B cell (primary cell): ENCODE results near the gene RNFT2. TPM values are rescaled to one million over a fixed set of nuclear protein-coding genes. Genes with fewer than 3 reads are reported as not detected.
"Not testable (repeated sequence)": the region's sequence is repeated elsewhere in the genome, so short reads cannot be mapped to it uniquely, and the experiment has no call there.

Experiments
- ATAC-seq: fragments of 200-7000 bp; cut with Tn5 transposase; one replicate; pipeline ENCODE4 v1.10.0; 2021; ENCODE audit warnings: low read depth, mild to moderate bottlenecking, moderate number of reproducible peaks, moderate library complexity
- CTCF ChIA-PET: fragments of 350-600 bp; sonication (Branson Sonifier 250); formaldehyde crosslinking; loops from one replicate; lab custom pipeline; 2021; ENCODE audit warnings: antibody characterized with exemption, inconsistent platforms; lab: Charles Lee
- POLR2A ChIA-PET: fragments of 350-600 bp; sonication (Branson Sonifier 250); formaldehyde crosslinking; loops from one replicate; lab custom pipeline; 2021; ENCODE audit warnings: antibody characterized with exemption; lab: Charles Lee
- DNase-seq: peaks from one replicate; pipeline ENCODE4 v3.0.0; 2013
- H2AFZ ChIP-seq: 2 replicates; pipeline ENCODE4 v1.6.1; 2012; ENCODE audit warnings: mild to moderate bottlenecking, low read depth, low read length; ENCODE audit not compliant: insufficient read depth, poor library complexity, severe bottlenecking
- H3K27ac ChIP-seq, 2 donors: 1 replicate in 1 of 2; 2 replicates in 1 of 2; pipeline ENCODE4 v1.5.1; 2012 to 2013; ENCODE audit warnings: low read length in 2 of 2, mild to moderate bottlenecking in 2 of 2, moderate library complexity in 1 of 2
- H3K27me3 ChIP-seq, 4 experiments: fragments of 200-600 bp in 1 of 4; sonication (generic) in 1 of 4; replicated peaks in 1 of 4; 1 replicate in 2 of 4; 2 replicates in 2 of 4; pipeline versions ENCODE4 v1.6.1 to v1.7.0; 2013 to 2016; ENCODE audit warnings: low read length in 3 of 4, mild to moderate bottlenecking in 2 of 4, mixed read lengths in 1 of 4, moderate library complexity in 1 of 4; ENCODE audit not compliant: insufficient read depth in 4 of 4, control insufficient read depth in 3 of 4; ENCODE audit errors: control extremely low read depth in 1 of 4
- H3K36me3 ChIP-seq, 2 experiments: replicated peaks in 1 of 2; 1 replicate in 1 of 2; 2 replicates in 1 of 2; pipeline versions ENCODE4 v1.6.1 to v1.7.1; 2013; ENCODE audit warnings: low read length in 1 of 2; ENCODE audit not compliant: insufficient read depth in 2 of 2, control insufficient read depth in 1 of 2; ENCODE audit errors: control extremely low read depth in 1 of 2, extremely low read depth in 1 of 2
- H3K4me1 ChIP-seq, 2 donors: fragments of 200-600 bp in 1 of 2; sonication (generic) in 1 of 2; 1 replicate in 1 of 2; 2 replicates in 1 of 2; pipeline versions ENCODE4 v1.5.1 to v1.6.1; 2013 to 2017; ENCODE audit warnings: low read length in 2 of 2; ENCODE audit not compliant: control insufficient read depth in 2 of 2, insufficient read depth in 2 of 2
- H3K4me2 ChIP-seq: replicated peaks from 2 replicates; pipeline ENCODE3; 2012; ENCODE audit warnings: mild to moderate bottlenecking, low read depth, low read length; ENCODE audit not compliant: poor library complexity, severe bottlenecking
- H3K4me3 ChIP-seq, 5 experiments: fragments of 200-600 bp in 1 of 5; sonication (generic) in 1 of 5; 1 replicate in 3 of 5; 2 replicates in 2 of 5; pipeline versions ENCODE4 v1.5.1 to v1.7.0; 2011 to 2016; ENCODE audit warnings: low read length in 4 of 5, mild to moderate bottlenecking in 4 of 5, low read depth in 2 of 5, control low read depth in 1 of 5, moderate library complexity in 1 of 5; ENCODE audit not compliant: insufficient read depth in 1 of 5; ENCODE audit errors: control extremely low read depth in 1 of 5, extremely low read depth in 1 of 5
- H3K79me2 ChIP-seq: fragments of 200-600 bp; sonication (generic); one replicate; pipeline ENCODE4 v1.6.0; 2016; ENCODE audit warnings: low read length; ENCODE audit not compliant: control insufficient read depth, insufficient read depth
- H3K9ac ChIP-seq: fragments of 200-600 bp; sonication (generic); 2 replicates; pipeline ENCODE4 v1.6.1; 2017; ENCODE audit warnings: mild to moderate bottlenecking, low read length, moderate library complexity
- H3K9me3 ChIP-seq, 3 donors: one replicate each; pipeline versions ENCODE4 v1.6.1 to v1.7.1; 2013; ENCODE audit warnings: low read length in 2 of 3; ENCODE audit not compliant: control insufficient read depth in 2 of 3, insufficient read depth in 1 of 3; ENCODE audit errors: control extremely low read depth in 1 of 3
- H4K20me1 ChIP-seq: 2 replicates; pipeline ENCODE4 v1.6.0; 2012; ENCODE audit warnings: mild to moderate bottlenecking, low read length; ENCODE audit not compliant: insufficient read depth, control insufficient read depth, poor library complexity, severe bottlenecking
- H3K27ac Mint-ChIP-seq: one replicate; pipeline ENCODE4 v1.8.0; 2021; ENCODE audit warnings: mixed read lengths
- H3K27me3 Mint-ChIP-seq: one replicate; pipeline ENCODE4 v1.8.0; 2021; ENCODE audit warnings: mixed read lengths
- H3K4me1 Mint-ChIP-seq: one replicate; pipeline ENCODE4 v1.8.0; 2021; ENCODE audit warnings: mixed read lengths
- H3K4me3 Mint-ChIP-seq: one replicate; pipeline ENCODE4 v1.8.0; 2021; ENCODE audit warnings: mixed read lengths
- H3K9me3 Mint-ChIP-seq: one replicate; pipeline ENCODE4 v1.8.0; 2022; ENCODE audit warnings: mixed read lengths; ENCODE audit not compliant: insufficient read depth
- CTCF ChIP-seq: fragments of 200-600 bp; IDR thresholded peaks from one replicate; pipeline ENCODE4 v1.8.0; 2022; ENCODE audit warnings: antibody characterized with exemption, mild to moderate bottlenecking
- EZH2 ChIP-seq: IDR thresholded peaks from 2 replicates; pipeline ENCODE4 v1.6.1; 2012; ENCODE audit warnings: borderline replicate concordance, low read depth, mild to moderate bottlenecking, moderate library complexity, low read length; ENCODE audit not compliant: insufficient read depth, poor library complexity, severe bottlenecking
- WGBS: methylation state at CpG from one replicate; pipeline ENCODE4 v1.1.5; 2013; ENCODE audit warnings: missing lambda C conversion rate; ENCODE audit not compliant: insufficient coverage; 5-methylcytosine and 5-hydroxymethylcytosine counted together
- intact Hi-C: fragments of 100-400 bp; cut with micrococcal nuclease; formaldehyde crosslinking; loops from one replicate; pipeline ENCODE4 v1.10.0; 2022
- polyA plus RNA-seq: library from polyadenylated mRNA; depleted of rRNA; stranded (reverse); fragments of >200 nt; gene quantifications from 2 replicates; pipeline ENCODE4 v1.2.3, GENCODE V29; 2012
- total RNA-seq, 2 donors: library from RNA; stranded (reverse); fragments of 120-200 nt in 1 of 2; gene quantifications; 1 replicate in 1 of 2; 2 replicates in 1 of 2; pipeline versions ENCODE4 v1.2.3 to v1.2.4, GENCODE V29; 2013 to 2022

Gene RNFT2
- total and polyA plus RNA-seq, 2 donors (not counting 1 experiment from before 2014, with no cell fraction given), result 5.2 to 18.2 TPM

GRCh38 chr12:116749884-116750283 is 11.8 kb downstream of the RNFT2 start:
- Mint-ChIP-seq H3K27me3 (no peaks in the 10 kb centered on the region), H3K4me3 (no peak overlapping the region), H3K27ac (no peak overlapping the region), H3K4me1 (no peaks in the 10 kb centered on the region), H3K9me3 (no peaks in the 10 kb centered on the region)
- no peak overlapping the region for H3K4me3 ChIP-seq
- CTCF ChIA-PET, result no interaction called here
- peaks cover 0 to 3% (median 0%) of the 10 kb centered on the region in 3 donors for H3K9me3 ChIP-seq
- intact Hi-C loops, result no loop called here
- no peaks in the 10 kb centered on the region for H3K79me2 ChIP-seq
- no peaks in the 10 kb centered on the region for H3K27me3 ChIP-seq
- no peaks in the 10 kb centered on the region for H3K4me1 ChIP-seq
- no peak overlapping the region for H3K27ac ChIP-seq
- no peak overlapping the region for H2AFZ ChIP-seq
- no peak for DNase-seq
- POLR2A ChIA-PET, result no interaction called here
- H3K36me3 ChIP-seq, result no peaks in the 10 kb centered on the region
- TF ChIP-seq EZH2 (no peak), CTCF (no peak)
- no peak for ATAC-seq
- H4K20me1 ChIP-seq, result no peaks in the 10 kb centered on the region
- H3K4me2 ChIP-seq, result no peak overlapping the region
- 97% methylated on average over 23 of the region's 26 CpGs for WGBS
- H3K9ac ChIP-seq, result no peak overlapping the region

GRCh38 chr12:116750298-116750697 is 12.2 kb downstream of the RNFT2 start:
- Mint-ChIP-seq H3K4me1 (no peaks in the 10 kb centered on the region), H3K27me3 (no peaks in the 10 kb centered on the region), H3K27ac (no peak overlapping the region), H3K4me3 (no peak overlapping the region), H3K9me3 (no peaks in the 10 kb centered on the region)
- no peak overlapping the region for H3K4me3 ChIP-seq
- 100% methylated on average over 4 of the region's 4 CpGs for WGBS
- intact Hi-C loops, result no loop called here
- H3K79me2 ChIP-seq, result no peaks in the 10 kb centered on the region
- H2AFZ ChIP-seq, result no peak overlapping the region
- H3K36me3 ChIP-seq, result no peaks in the 10 kb centered on the region
- H3K27ac ChIP-seq, result no peak overlapping the region
- ChIA-PET POLR2A (no interaction called here), CTCF (no interaction called here)
- H3K9me3 ChIP-seq, result peaks cover 0 to 3% (median 0%) of the 10 kb centered on the region in 3 donors
- no peak overlapping the region for H3K9ac ChIP-seq
- H3K27me3 ChIP-seq, result no peaks in the 10 kb centered on the region
- no peak overlapping the region for H3K4me2 ChIP-seq
- no peak for TF ChIP-seq CTCF
- TF ChIP-seq EZH2, result no peak
- no peaks in the 10 kb centered on the region for H4K20me1 ChIP-seq
- DNase-seq, result no peak
- ATAC-seq, result no peak
- no peaks in the 10 kb centered on the region for H3K4me1 ChIP-seq

- H3K36me3 ChIP-seq, H3K4me3 Mint-ChIP-seq, H3K9ac ChIP-seq, H3K9me3 Mint-ChIP-seq, intact Hi-C loops, H3K4me1 Mint-ChIP-seq, H2AFZ ChIP-seq, CTCF ChIA-PET, H3K9me3 ChIP-seq, H3K79me2 ChIP-seq, POLR2A ChIA-PET, H3K27ac Mint-ChIP-seq, ATAC-seq, H3K4me3 ChIP-seq, DNase-seq, H3K4me1 ChIP-seq, H4K20me1 ChIP-seq, H3K4me2 ChIP-seq, H3K27me3 ChIP-seq, H3K27ac ChIP-seq, H3K27me3 Mint-ChIP-seq: not testable (repeated sequence)
- WGBS, result 100% methylated on average over 1 of the region's 5 CpGs
Observed at GRCh38 chr12:116754097-116754496, 16.0 kb downstream of the RNFT2 start.
